WI38 (cell line): Measurements from ENCODE around the gene PDHX.

ENCODE experiments used
- H3K4me3 ChIP-seq: 2 replicates; pipeline ENCODE4 v1.5.1; 2011; ENCODE audit warnings: low read depth, mild to moderate bottlenecking, control low read depth, low read length
- TF ChIP-seq, protein P1 (sequence below): IDR thresholded peaks from 2 replicates; pipeline ENCODE4 v1.5.1; 2012; ENCODE audit warnings: low read depth, mild to moderate bottlenecking, control low read depth, low read length

PDHX gene

DNA sequence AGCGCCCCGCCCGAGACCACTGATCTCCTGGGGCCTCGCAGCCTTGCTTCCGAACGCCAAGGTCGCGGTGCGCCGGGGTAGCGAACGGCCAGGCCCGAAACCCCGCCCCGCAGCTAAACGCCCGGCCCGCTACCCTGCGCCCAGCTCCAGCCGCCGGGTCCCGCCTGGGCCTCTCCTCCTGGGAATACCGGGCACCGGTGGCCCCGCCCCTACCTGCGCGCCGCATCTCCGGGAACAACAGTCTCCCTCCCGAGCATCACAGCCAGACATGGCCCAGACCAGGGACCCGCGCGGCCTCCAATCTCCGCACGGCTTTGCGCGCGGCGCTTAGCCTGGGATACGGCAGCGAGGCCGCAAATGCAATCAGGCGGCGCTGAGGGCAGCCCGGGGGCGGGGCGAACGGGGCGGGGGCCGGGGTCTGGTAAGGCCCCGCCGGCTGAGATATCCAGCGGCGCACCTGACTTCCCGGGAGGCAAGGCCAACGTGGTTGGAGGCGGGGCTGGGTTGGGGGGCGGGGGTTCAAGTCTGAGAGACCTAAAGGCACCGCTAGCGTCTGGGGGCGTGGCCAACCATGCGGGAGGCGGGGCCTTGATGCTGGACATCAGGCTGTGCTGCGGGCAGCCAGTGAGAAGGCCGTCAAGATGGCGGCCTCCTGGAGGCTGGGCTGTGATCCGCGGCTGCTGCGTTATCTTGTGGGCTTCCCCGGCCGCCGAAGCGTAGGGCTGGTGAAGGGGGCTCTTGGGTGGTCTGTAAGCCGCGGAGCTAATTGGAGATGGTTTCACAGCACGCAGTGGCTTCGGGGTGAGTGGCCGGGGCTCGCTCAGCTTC, at the start of gene PDHX, which contains the start of gene APIP:
Gene PDHX, plus strand, starts transcription at position 604 of the 828 bp plus-strand sequence. Its CDS starts 38 bp downstream, at position 642.
Gene APIP, minus strand, starts transcription at position 365 of the 828 bp plus-strand sequence. Its CDS starts 95 bp downstream, at position 270.
- TF ChIP-seq, protein P1, sequence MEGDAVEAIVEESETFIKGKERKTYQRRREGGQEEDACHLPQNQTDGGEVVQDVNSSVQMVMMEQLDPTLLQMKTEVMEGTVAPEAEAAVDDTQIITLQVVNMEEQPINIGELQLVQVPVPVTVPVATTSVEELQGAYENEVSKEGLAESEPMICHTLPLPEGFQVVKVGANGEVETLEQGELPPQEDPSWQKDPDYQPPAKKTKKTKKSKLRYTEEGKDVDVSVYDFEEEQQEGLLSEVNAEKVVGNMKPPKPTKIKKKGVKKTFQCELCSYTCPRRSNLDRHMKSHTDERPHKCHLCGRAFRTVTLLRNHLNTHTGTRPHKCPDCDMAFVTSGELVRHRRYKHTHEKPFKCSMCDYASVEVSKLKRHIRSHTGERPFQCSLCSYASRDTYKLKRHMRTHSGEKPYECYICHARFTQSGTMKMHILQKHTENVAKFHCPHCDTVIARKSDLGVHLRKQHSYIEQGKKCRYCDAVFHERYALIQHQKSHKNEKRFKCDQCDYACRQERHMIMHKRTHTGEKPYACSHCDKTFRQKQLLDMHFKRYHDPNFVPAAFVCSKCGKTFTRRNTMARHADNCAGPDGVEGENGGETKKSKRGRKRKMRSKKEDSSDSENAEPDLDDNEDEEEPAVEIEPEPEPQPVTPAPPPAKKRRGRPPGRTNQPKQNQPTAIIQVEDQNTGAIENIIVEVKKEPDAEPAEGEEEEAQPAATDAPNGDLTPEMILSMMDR = no peak
- peak within 1 kb of the TSS; percentile 82 for H3K4me3 ChIP-seq

DNA sequence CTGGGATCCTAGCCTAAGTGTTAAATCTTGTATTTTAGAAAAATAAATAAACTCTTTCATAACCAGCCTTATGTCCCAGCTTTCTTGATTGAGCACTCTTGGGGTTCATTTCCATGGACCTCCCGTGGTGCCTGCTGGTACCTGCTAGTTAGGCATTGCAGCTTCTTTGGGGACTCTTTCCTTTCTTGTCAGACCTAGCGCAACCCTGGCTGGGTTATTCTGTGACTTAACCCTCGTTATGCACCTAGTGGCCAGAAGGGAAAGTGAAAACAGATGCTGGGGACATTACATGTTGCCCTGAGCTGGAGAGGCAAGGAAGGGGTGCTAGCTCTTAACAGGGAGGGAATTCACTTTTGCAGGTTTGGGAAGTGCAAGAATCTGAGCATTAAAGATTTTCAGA, 47.0 kb upstream of the PDHX start:
- TF ChIP-seq, protein P1 = 0 out of 2 replicates have a peak, but pooled peaks have one; percentile 8
- no peak overlapping the region for H3K4me3 ChIP-seq

DNA sequence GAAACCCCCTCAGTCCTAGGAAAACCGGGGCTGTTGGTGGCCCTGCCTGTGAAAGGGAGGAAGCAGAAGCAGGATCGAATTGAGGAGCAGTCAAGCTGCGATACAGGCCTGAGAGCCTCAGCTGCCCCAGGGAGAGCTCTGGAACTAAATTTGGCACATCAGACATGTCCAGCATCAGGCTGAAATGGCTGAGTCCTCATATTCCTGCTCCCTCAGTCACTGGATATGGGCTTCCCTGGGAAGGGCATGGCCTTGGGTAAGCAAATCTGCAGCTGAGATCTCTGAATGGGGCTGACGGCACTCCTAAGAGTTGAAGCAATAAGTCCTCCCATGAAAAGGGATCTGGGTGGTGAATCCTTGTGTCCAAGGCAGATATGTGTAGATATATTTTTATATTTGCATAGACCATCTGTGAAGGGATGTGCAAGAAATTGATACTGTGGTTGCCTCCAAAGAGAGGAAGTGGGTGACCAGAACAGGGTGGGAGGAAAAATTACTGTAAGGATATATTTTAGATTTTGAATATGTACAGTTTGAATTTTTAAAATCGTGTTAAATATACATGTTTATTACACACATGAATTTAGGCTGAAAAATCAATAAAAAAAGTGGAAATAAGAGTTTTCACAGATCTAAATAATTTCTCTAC, 45.7 kb upstream of the PDHX start:
- no peak overlapping the region for H3K4me3 ChIP-seq
- TF ChIP-seq, protein P1 = no peak

DNA sequence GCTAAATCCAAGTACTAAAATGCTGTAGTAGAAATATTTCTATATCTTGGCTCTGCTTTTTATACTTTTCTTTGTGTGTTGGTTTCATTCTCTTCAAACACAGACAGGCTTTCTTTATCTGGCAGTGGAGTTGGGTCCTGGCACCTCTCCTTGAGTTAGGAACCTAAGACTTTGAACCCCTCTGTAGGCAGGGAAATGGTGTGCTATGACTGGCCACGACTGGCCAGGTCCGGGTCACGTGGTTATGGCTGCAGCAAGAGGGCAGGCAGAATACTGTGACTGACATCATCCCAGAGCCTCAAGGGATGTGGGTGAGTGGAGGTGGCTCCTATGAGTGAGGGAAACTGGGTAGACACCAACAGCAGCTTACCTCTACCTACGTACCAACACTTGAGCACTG, 42.2 kb upstream of the PDHX start:
- TF ChIP-seq, protein P1 = no peak
- H3K4me3 ChIP-seq = no peak overlapping the region

DNA sequence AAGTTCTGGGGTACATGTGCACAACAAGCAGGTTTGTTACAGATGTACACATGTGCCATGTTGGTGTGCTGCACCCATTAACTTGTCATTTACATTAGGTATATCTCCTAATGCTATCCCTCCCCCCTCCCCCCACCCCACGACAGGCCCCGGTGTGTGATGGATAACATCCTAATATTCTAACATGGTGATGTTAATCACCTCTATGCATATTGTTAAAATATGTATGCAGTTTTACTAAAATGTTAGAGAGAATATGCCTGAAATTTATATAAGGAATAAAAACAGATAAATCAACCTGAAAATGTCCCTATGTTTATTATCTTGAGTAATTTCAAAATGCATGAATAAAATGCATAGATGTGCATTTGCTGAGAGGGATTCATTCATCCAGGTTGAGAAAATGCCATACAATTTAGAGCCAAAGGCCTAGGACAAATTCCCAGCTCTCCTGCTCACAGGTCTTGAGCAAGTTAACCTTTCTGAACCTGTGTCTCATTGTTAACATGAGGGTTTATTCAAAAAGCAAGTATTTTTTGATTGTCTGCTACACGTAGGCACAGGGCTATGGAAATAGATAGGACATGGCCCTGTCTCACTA, 38.9 kb upstream of the PDHX start:
- H3K4me3 ChIP-seq = no peak overlapping the region
- TF ChIP-seq, protein P1 = no peak

DNA sequence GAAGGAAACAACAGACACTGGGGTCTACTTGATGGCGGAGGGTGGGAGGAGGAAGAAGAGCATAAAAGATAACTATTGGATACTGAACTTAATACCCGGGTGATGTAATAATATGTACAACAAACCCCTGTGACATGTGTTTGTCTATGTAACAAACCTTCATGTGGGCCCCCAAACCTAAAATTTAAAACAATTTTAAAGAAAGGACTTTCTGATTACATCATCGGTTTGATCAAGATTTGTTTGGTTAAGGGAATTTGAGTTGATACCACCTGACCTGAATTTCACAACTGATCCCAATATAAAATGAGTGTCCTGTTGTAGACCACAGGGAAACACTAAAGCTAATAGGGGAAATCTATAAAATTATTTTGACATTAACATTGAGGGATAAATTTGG, 34.5 kb upstream of the PDHX start:
- TF ChIP-seq, protein P1 = no peak
- no peak overlapping the region for H3K4me3 ChIP-seq
